CD14-positive monocyte (primary cell): ENCODE results near the gene TDRD7. TPM values are rescaled to one million over a fixed set of nuclear protein-coding genes. Genes with fewer than 3 reads are reported as not detected.

Source experiments
- DNase-seq, 3 donors: peaks; one replicate each; pipeline ENCODE4 v3.0.0-alpha.2; 2011 to 2022
- H2AFZ ChIP-seq: 2 replicates; pipeline ENCODE4 v1.6.0; 2012; ENCODE audit warnings: mild to moderate bottlenecking, low read depth, low read length, inconsistent platforms; ENCODE audit not compliant: insufficient read depth, poor library complexity, severe bottlenecking
- H3K27ac ChIP-seq, 2 donors: 1 replicate in 1 of 2; 2 replicates in 1 of 2; pipeline ENCODE4 v1.5.1; 2012 to 2013; ENCODE audit warnings: low read length in 2 of 2, control low read depth in 1 of 2, inconsistent platforms in 1 of 2, low read depth in 1 of 2, mild to moderate bottlenecking in 1 of 2
- H3K27me3 ChIP-seq, 2 donors: one replicate each; pipeline versions ENCODE4 v1.6.0 to v1.6.1; 2011 to 2013; ENCODE audit warnings: low read length in 2 of 2; ENCODE audit not compliant: control insufficient read depth in 2 of 2, insufficient read depth in 2 of 2
- H3K36me3 ChIP-seq, 2 donors: replicated peaks in 1 of 2; 1 replicate in 1 of 2; 2 replicates in 1 of 2; pipeline versions ENCODE4 v1.5.1 to v1.6.1; 2012 to 2013; ENCODE audit warnings: low read length in 2 of 2, control low read depth in 1 of 2, inconsistent platforms in 1 of 2, mild to moderate bottlenecking in 1 of 2; ENCODE audit not compliant: insufficient read depth in 2 of 2, control insufficient read depth in 1 of 2
- H3K4me1 ChIP-seq, 2 donors: 1 replicate in 1 of 2; 2 replicates in 1 of 2; pipeline versions ENCODE4 v1.5.1 to v1.6.1; 2012 to 2013; ENCODE audit warnings: low read length in 2 of 2, control low read depth in 1 of 2, inconsistent platforms in 1 of 2, mild to moderate bottlenecking in 1 of 2, moderate library complexity in 1 of 2; ENCODE audit not compliant: insufficient read depth in 2 of 2, control insufficient read depth in 1 of 2
- H3K4me2 ChIP-seq: replicated peaks from 2 replicates; pipeline ENCODE3; 2012; ENCODE audit warnings: low read length, moderate library complexity, mild to moderate bottlenecking; ENCODE audit not compliant: poor library complexity, severe bottlenecking; ENCODE audit errors: extremely low read depth
- H3K4me3 ChIP-seq, 3 experiments: fragments of 200-600 bp in 1 of 3; sonication (generic) in 1 of 3; replicated peaks in 1 of 3; 1 replicate in 2 of 3; 2 replicates in 1 of 3; pipeline ENCODE4 v1.5.1; 2011 to 2013; ENCODE audit warnings: low read length in 3 of 3, mild to moderate bottlenecking in 3 of 3, control low read depth in 2 of 3, low read depth in 2 of 3, inconsistent platforms in 1 of 3, moderate library complexity in 1 of 3
- H3K79me2 ChIP-seq: 2 replicates; pipeline ENCODE4 v1.6.0; 2012; ENCODE audit warnings: mild to moderate bottlenecking, control low read depth, inconsistent platforms, low read length, moderate library complexity; ENCODE audit not compliant: insufficient read depth
- H3K9ac ChIP-seq: 2 replicates; pipeline ENCODE4 v1.6.0; 2017; ENCODE audit warnings: low read length, mild to moderate bottlenecking; ENCODE audit not compliant: insufficient read depth, poor library complexity, severe bottlenecking
- H3K9me3 ChIP-seq, 2 donors: replicated peaks in 1 of 2; 1 replicate in 1 of 2; 2 replicates in 1 of 2; pipeline versions ENCODE4 v1.5.1 to v1.6.1; 2012 to 2013; ENCODE audit warnings: low read length in 2 of 2, control low read depth in 1 of 2; ENCODE audit not compliant: control insufficient read depth in 1 of 2, insufficient read depth in 1 of 2
- H4K20me1 ChIP-seq: 2 replicates; pipeline ENCODE4 v1.6.0; 2012; ENCODE audit warnings: mild to moderate bottlenecking, low read length, control low read depth, moderate library complexity; ENCODE audit not compliant: insufficient read depth
- H3K27ac Mint-ChIP-seq, 7 donors: one replicate each; pipeline ENCODE4 v1.8.0; 2020; ENCODE audit warnings: mild to moderate bottlenecking in 7 of 7, mixed read lengths in 7 of 7, moderate library complexity in 6 of 7, inconsistent platforms in 2 of 7
- H3K27me3 Mint-ChIP-seq, 3 donors: one replicate each; pipeline ENCODE4 v1.8.0; 2021 to 2022; ENCODE audit warnings: low read depth in 3 of 3, mild to moderate bottlenecking in 3 of 3, mixed read lengths in 3 of 3, moderate library complexity in 3 of 3, inconsistent platforms in 1 of 3
- H3K36me3 Mint-ChIP-seq, 2 donors: one replicate each; pipeline ENCODE4 v1.8.0; 2020; ENCODE audit warnings: mixed read lengths in 2 of 2, inconsistent platforms in 1 of 2, mild to moderate bottlenecking in 1 of 2
- H3K4me1 Mint-ChIP-seq: one replicate; pipeline ENCODE4 v1.8.0; 2020; ENCODE audit warnings: mild to moderate bottlenecking, mixed read lengths
- H3K4me3 Mint-ChIP-seq, 2 donors: one replicate each; pipeline ENCODE4 v1.8.0; 2020; ENCODE audit warnings: mild to moderate bottlenecking in 2 of 2, mixed read lengths in 2 of 2, moderate library complexity in 1 of 2
- H3K9me3 Mint-ChIP-seq, 7 donors: one replicate each; pipeline ENCODE4 v1.8.0; 2020 to 2022; ENCODE audit warnings: mixed read lengths in 7 of 7, mild to moderate bottlenecking in 6 of 7, moderate library complexity in 6 of 7, inconsistent platforms in 2 of 7
- WGBS: methylation state at CpG from one replicate; pipeline ENCODE4 v1.1.5; 2013; ENCODE audit warnings: missing lambda C conversion rate; ENCODE audit not compliant: insufficient coverage; 5-methylcytosine and 5-hydroxymethylcytosine counted together
- intact Hi-C, 2 donors: fragments of 100-400 bp; cut with micrococcal nuclease; formaldehyde crosslinking; loops; one replicate each; pipeline versions ENCODE4 v1.15.0 to v1.15.1; 2023
- polyA plus RNA-seq, 3 donors: library from polyadenylated mRNA; depleted of rRNA in 1 of 3; unstranded in 2 of 3; stranded (reverse) in 1 of 3; fragments of 300-500 nt in 2 of 3; fragments of >200 nt in 1 of 3; fragmentation: Illumina TruSeq in 2 of 3; gene quantifications; 1 replicate in 2 of 3; 2 replicates in 1 of 3; pipeline ENCODE4 v1.2.3, GENCODE V29; 2012 to 2021
- TF ChIP-seq, protein P1 (sequence below): fragments of 200-600 bp; IDR thresholded peaks from one replicate; pipeline ENCODE4 v1.8.0; 2022; ENCODE audit warnings: antibody characterized with exemption, mild to moderate bottlenecking

TDRD7 gene
- polyA plus RNA-seq, 3 donors: 8.1 to 12.0 (median 11.1) TPM

DNA sequence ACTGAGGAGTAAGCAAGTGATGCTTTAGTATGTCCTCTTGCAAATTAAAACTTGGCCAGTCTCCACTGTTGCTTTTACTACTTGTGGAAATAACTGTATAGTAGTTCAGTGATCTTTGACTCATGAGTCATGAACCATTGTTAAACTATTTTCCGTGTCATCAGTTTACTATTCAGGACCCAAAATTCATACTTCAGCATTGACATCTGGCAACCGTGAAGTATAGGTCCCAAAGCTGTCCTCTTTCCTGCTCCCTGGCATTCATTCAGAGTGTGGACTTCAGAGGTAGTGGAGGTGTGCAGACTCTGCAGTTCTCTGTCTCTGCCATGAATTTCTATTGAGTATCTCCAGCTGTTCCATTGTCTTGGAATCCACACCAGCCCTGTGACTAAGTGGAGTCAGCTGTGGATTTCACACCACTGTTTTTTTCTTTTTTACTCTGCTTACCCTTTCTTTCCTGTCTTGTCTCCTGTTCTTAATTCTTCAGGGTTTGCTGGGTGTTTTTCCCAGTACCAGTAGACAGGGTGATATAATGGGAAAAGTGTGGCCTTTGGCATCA is 7.5 kb downstream of the TDRD7 start:
- peak overlapping the region in 3 of 7 donors; percentile 5 to 47 (median 26) for H3K27ac Mint-ChIP-seq
- H3K4me2 ChIP-seq: no peak overlapping the region
- H3K79me2 ChIP-seq: peaks cover 100% of the 10 kb centered on the region

DNA sequence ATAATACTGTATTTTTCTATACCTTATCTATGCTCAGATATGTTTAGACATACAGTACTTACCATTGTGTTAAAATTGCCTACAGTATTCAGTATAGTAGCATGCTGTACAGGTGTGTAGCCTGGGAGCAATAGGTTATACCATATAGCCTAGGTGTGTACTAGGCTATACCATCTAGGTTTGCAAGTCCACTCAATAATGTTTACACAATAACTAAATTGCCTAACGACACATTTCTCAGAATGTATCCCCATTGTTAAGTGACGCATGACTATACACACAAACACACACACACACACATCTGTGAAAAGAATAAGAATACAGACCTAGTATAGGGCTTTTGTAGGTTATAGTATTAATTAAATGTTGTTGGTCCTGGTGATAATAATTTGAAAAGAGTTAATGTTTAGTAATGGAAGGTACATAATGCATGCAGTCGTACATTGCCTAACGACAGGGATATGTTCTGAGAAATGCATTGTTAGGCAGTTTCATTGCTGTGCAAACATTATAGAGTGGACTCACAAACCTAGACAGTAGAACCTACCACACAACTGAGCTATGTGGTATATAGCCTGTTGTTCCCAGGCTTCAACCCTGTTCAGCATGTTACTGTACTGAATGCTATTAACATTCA is 13.6 kb downstream of the TDRD7 start:
- H3K9ac ChIP-seq: no peak overlapping the region
- no peaks in the 10 kb centered on the region for H3K4me1 ChIP-seq
- TF ChIP-seq, protein P1, sequence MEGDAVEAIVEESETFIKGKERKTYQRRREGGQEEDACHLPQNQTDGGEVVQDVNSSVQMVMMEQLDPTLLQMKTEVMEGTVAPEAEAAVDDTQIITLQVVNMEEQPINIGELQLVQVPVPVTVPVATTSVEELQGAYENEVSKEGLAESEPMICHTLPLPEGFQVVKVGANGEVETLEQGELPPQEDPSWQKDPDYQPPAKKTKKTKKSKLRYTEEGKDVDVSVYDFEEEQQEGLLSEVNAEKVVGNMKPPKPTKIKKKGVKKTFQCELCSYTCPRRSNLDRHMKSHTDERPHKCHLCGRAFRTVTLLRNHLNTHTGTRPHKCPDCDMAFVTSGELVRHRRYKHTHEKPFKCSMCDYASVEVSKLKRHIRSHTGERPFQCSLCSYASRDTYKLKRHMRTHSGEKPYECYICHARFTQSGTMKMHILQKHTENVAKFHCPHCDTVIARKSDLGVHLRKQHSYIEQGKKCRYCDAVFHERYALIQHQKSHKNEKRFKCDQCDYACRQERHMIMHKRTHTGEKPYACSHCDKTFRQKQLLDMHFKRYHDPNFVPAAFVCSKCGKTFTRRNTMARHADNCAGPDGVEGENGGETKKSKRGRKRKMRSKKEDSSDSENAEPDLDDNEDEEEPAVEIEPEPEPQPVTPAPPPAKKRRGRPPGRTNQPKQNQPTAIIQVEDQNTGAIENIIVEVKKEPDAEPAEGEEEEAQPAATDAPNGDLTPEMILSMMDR: no peak
- no peak overlapping the region for H3K4me2 ChIP-seq
- H3K79me2 ChIP-seq: peaks cover 96% of the 10 kb centered on the region
- peaks cover 26 to 30% of the 10 kb centered on the region in 2 donors for H3K36me3 Mint-ChIP-seq
- H4K20me1 ChIP-seq: peaks cover 82% of the 10 kb centered on the region
- no peaks in the 10 kb centered on the region for H3K27me3 Mint-ChIP-seq
- peaks cover 21 to 29% of the 10 kb centered on the region in 2 donors for H3K36me3 ChIP-seq
- H3K27me3 ChIP-seq: no peaks in the 10 kb centered on the region
- DNase-seq: no peak
- H3K9me3 ChIP-seq: no peaks in the 10 kb centered on the region
- H2AFZ ChIP-seq: no peak overlapping the region
- intact Hi-C loops: no loop called here
- no peak overlapping the region for H3K4me3 Mint-ChIP-seq
- H3K9me3 Mint-ChIP-seq: no peaks in the 10 kb centered on the region
- H3K4me1 Mint-ChIP-seq: peaks cover 9% of the 10 kb centered on the region
- WGBS: no CpG with 5 or more reads among the region's 4 CpGs
- no peak overlapping the region for H3K27ac Mint-ChIP-seq
- H3K27ac ChIP-seq: no peak overlapping the region
- H3K4me3 ChIP-seq: no peak overlapping the region

More for the DNA sequence above, 7.5 kb downstream of the TDRD7 start:
- Histone ChIP-seq H3K9ac (no peak overlapping the region), H3K4me1 (peaks cover 26 to 28% of the 10 kb centered on the region in 2 donors), H4K20me1 (peaks cover 98% of the 10 kb centered on the region), H3K27me3 (no peaks in the 10 kb centered on the region), H3K36me3 (no peaks in the 10 kb centered on the region), H3K9me3 (no peaks in the 10 kb centered on the region), H3K4me3 (no peak overlapping the region), H2AFZ (no peak overlapping the region), H3K27ac (peak overlapping the region in 1 of 2 donors; percentile 63)
- H3K4me1 Mint-ChIP-seq: peaks cover 55% of the 10 kb centered on the region
- no peaks in the 10 kb centered on the region for H3K27me3 Mint-ChIP-seq
- TF ChIP-seq, protein P1: no peak
- DNase-seq: no peak
- intact Hi-C loops: no loop called here
- H3K36me3 Mint-ChIP-seq: peaks cover 3 to 6% of the 10 kb centered on the region in 2 donors
- H3K4me3 Mint-ChIP-seq: no peak overlapping the region
- no peaks in the 10 kb centered on the region for H3K9me3 Mint-ChIP-seq
- no CpG with 5 or more reads among the region's 2 CpGs for WGBS
